Astrocyte (in vitro differentiated cells and primary cell): ENCODE measurements around the gene AGPAT3.

ENCODE experiments used
- CTCF ChIP-seq: IDR thresholded peaks from 2 replicates; pipeline ENCODE4 v1.5.1; 2011; ENCODE audit warnings: low read depth, mild to moderate bottlenecking, inconsistent platforms, low read length, moderate library complexity; ENCODE audit not compliant: insufficient read depth
- EZH2 ChIP-seq: IDR thresholded peaks from 2 replicates; pipeline ENCODE4 v1.6.1; 2012; ENCODE audit warnings: mild to moderate bottlenecking, low read length, inconsistent platforms; ENCODE audit not compliant: insufficient read depth

- no peak for TF ChIP-seq CTCF
- no peak for TF ChIP-seq EZH2
These were observed 147.7 kb downstream of the AGPAT3 start for GRCh38 chr21:44012474-44013379.
